HepG2 (cell line): ENCODE results near the gene SLC38A3. TPM values are rescaled to one million over a fixed set of nuclear protein-coding genes. Genes with fewer than 3 reads are reported as not detected.

Experiments
- AKNA ChIP-seq: sonication (generic); formaldehyde crosslinking; IDR thresholded peaks from 2 replicates; pipeline ENCODE4 v1.4.0; 2020; ENCODE audit warnings: missing genetic modification reagents, borderline replicate concordance
- ARID5B ChIP-seq: IDR thresholded peaks from 2 replicates; pipeline ENCODE4 v1.4.0; 2020; ENCODE audit warnings: mild to moderate bottlenecking, missing genetic modification reagents
- DMTF1 ChIP-seq: sonication (generic); formaldehyde crosslinking; IDR thresholded peaks from 2 replicates; pipeline ENCODE4 v1.4.0; 2020; ENCODE audit warnings: mild to moderate bottlenecking, missing genetic modification reagents
- EP300 ChIP-seq, 3 experiments: sonication (generic) in 1 of 3; formaldehyde crosslinking in 1 of 3; IDR thresholded peaks; 2 replicates each; pipeline versions ENCODE4 v1.5.1 to v1.6.1; 2011 to 2020; ENCODE audit warnings: low read depth in 2 of 3, low read length in 2 of 3, borderline replicate concordance in 1 of 3, improper control_type of control experiment in 1 of 3, mild to moderate bottlenecking in 1 of 3, missing genetic modification reagents in 1 of 3, moderate library complexity in 1 of 3
- FOXC1 ChIP-seq: sonication (generic); formaldehyde crosslinking; IDR thresholded peaks from 2 replicates; pipeline ENCODE4 v1.8.0; 2022; ENCODE audit warnings: mild to moderate bottlenecking, missing genetic modification reagents, borderline replicate concordance
- MTA1 ChIP-seq: sonication (generic); formaldehyde crosslinking; IDR thresholded peaks from 2 replicates; pipeline ENCODE4 v1.4.0; 2020; ENCODE audit warnings: missing genetic modification reagents, mild to moderate bottlenecking, borderline replicate concordance
- MXI1 ChIP-seq: IDR thresholded peaks from 3 replicates; pipeline ENCODE4 v1.6.1; 2012; ENCODE audit warnings: low read depth, low read length, inconsistent platforms, borderline replicate concordance
- NR1H2 ChIP-seq: sonication (generic); formaldehyde crosslinking; IDR thresholded peaks from 2 replicates; pipeline ENCODE4 v1.8.1; 2022; ENCODE audit warnings: low read depth, missing genetic modification reagents, borderline replicate concordance
- SRSF1 ChIP-seq: fragments of 200-400 bp; formaldehyde crosslinking; optimal IDR thresholded peaks from 2 replicates; pipeline ENCODE3; 2017; ENCODE audit warnings: mild to moderate bottlenecking, low read depth, low read length, moderate library complexity
- ZBTB4 ChIP-seq: sonication (generic); formaldehyde crosslinking; IDR thresholded peaks from 2 replicates; pipeline ENCODE4 v1.4.0; 2020; ENCODE audit warnings: missing genetic modification reagents, mild to moderate bottlenecking, borderline replicate concordance
- ZNF556 ChIP-seq: sonication (generic); formaldehyde crosslinking; IDR thresholded peaks from 2 replicates; pipeline ENCODE4 v1.4.0; 2020; ENCODE audit warnings: mild to moderate bottlenecking, missing genetic modification reagents, borderline replicate concordance
- polyA plus RNA-seq, 8 experiments: library from polyadenylated mRNA; depleted of rRNA in 3 of 8; stranded (reverse) in 7 of 8; unstranded in 1 of 8; fragments of >200 nt; fragmentation: Illumina TruSeq in 4 of 8; extraction: Trizol in 4 of 8; gene quantifications; 2 replicates each; pipeline versions ENCODE4 v1.2.1 to v1.2.3, GENCODE V29; 2011 to 2016; ENCODE audit warnings: low read depth in 4 of 8, missing spikeins in 1 of 8, mixed read lengths in 1 of 8; ENCODE audit not compliant: insufficient read depth in 1 of 8
- total RNA-seq, 5 experiments: library from RNA; depleted of rRNA; stranded (reverse); fragments of >200 nt; fragmentation: Illumina TruSeq; extraction: Trizol; gene quantifications; 2 replicates each; pipeline ENCODE4 v1.2.3, GENCODE V29; 2016; ENCODE audit warnings: low read depth in 1 of 5

The SLC38A3 gene
- total and polyA plus RNA-seq, 2 of the 13 experiments (the other 11 are each of a cell fraction or from before 2014, with no cell fraction given) = 29.8 to 164 TPM

- TF ChIP-seq ARID5B (CRISPR knock-in tag) (no peak), NR1H2 (CRISPR knock-in tag) (no peak), DMTF1 (CRISPR knock-in tag) (no peak), AKNA (CRISPR knock-in tag) (no peak), EP300 (IDR thresholded peaks at IDR 0.05; ENCODE audit: low read depth in 2 of 2, low read length in 2 of 2) (no peak), EP300 (CRISPR knock-in tag; IDR thresholded peaks at IDR 0.05; ENCODE audit: borderline replicate concordance) (peak; percentile 13; the same call in 1 of the 2 replicates), SRSF1 (peak; percentile 64), MXI1 (0 out of 3 replicates have a peak, but pooled peaks have one; percentile 7), FOXC1 (no peak), ZBTB4 (CRISPR knock-in tag) (no peak), ZNF556 (CRISPR knock-in tag) (no peak), MTA1 (CRISPR knock-in tag) (no peak)
These were observed 65.6 kb downstream of the SLC38A3 start (continued) for GRCh38 chr3:50270422-50271224.
